ENCODE measurements around the gene TMEM91. TPM values are rescaled to one million over a fixed set of nuclear protein-coding genes. Genes with fewer than 3 reads are reported as not detected.

TMEM91 gene
- total and polyA plus RNA-seq, 2 of the 13 experiments (the other 11 are each of a cell fraction or from before 2014, with no cell fraction given) = 6.3 to 10.3 TPM

GRCh38 chr19:41426952-41427646 is 50.8 kb downstream of the TMEM91 start, which contains the start of gene B3GNT8 (continued):
- TF ChIP-seq JDP2 (CRISPR knock-in tag; IDR thresholded peaks at IDR 0.05; ENCODE audit: borderline replicate concordance) = no peak
- no peak for TF ChIP-seq ZFP1 (CRISPR knock-in tag; IDR thresholded peaks at IDR 0.05)
- TF ChIP-seq NONO (IDR thresholded peaks at IDR 0.05) = no peak
- TF ChIP-seq NONO (CRISPR knock-in tag; conservative IDR thresholded peaks at IDR 0.05) = peak; percentile 69
- TF ChIP-seq PHF5A (CRISPR knock-in tag; IDR thresholded peaks at IDR 0.05; ENCODE audit: low read depth, unreplicated experiment) = no peak
- no peak for TF ChIP-seq ZNF276 (CRISPR knock-in tag; IDR thresholded peaks at IDR 0.05; ENCODE audit: low read depth)
- no peak; the same call in 1 of the 2 replicates for TF ChIP-seq PCBP1 (IDR thresholded peaks at IDR 0.05; ENCODE audit: borderline replicate concordance, low read depth, low read length)
- TF ChIP-seq CTCF (CRISPR knock-in tag; IDR thresholded peaks at IDR 0.05) = no peak
- no peak for TF ChIP-seq CREBL2 (CRISPR knock-in tag; IDR thresholded peaks at IDR 0.05; ENCODE audit: borderline replicate concordance)
- TF ChIP-seq ZNF644 (CRISPR knock-in tag; IDR thresholded peaks at IDR 0.05; ENCODE audit: low read depth) = no peak
- no peak for TF ChIP-seq FOXJ3 (CRISPR knock-in tag; IDR thresholded peaks at IDR 0.05; ENCODE audit: borderline replicate concordance)
- no peak for TF ChIP-seq ZNF543 (CRISPR knock-in tag; IDR thresholded peaks at IDR 0.05)
- TF ChIP-seq ZNF746 (CRISPR knock-in tag; IDR thresholded peaks at IDR 0.05) = peak; percentile 96
- no peak for TF ChIP-seq ZBTB7B (CRISPR knock-in tag; IDR thresholded peaks at IDR 0.05)
- TF ChIP-seq SNRNP70 (IDR thresholded peaks at IDR 0.05; ENCODE audit: low read depth, low read length) = no peak
- no peak for TF ChIP-seq ZNF678 (CRISPR knock-in tag; IDR thresholded peaks at IDR 0.05)
- no peak for TF ChIP-seq CSRNP1 (CRISPR knock-in tag; IDR thresholded peaks at IDR 0.05)
- TF ChIP-seq SRY (CRISPR knock-in tag; IDR thresholded peaks at IDR 0.05) = no peak
- TF ChIP-seq FOXO1 (CRISPR knock-in tag; IDR thresholded peaks at IDR 0.05) = no peak
- TF ChIP-seq KLF6 (CRISPR knock-in tag; IDR thresholded peaks at IDR 0.05) = 0 out of 2 replicates have a peak, but pooled peaks have one; percentile 41
- TF ChIP-seq TBX2 (CRISPR knock-in tag; IDR thresholded peaks at IDR 0.05; ENCODE audit: borderline replicate concordance) = peak; percentile 49
- TF ChIP-seq ZNF367 (CRISPR knock-in tag; IDR thresholded peaks at IDR 0.05; ENCODE audit: borderline replicate concordance) = no peak
- TF ChIP-seq ASH2L (IDR thresholded peaks at IDR 0.05; ENCODE audit: insufficient read length, low read depth, low read length) = no peak
- TF ChIP-seq ZNF264 (CRISPR knock-in tag; IDR thresholded peaks at IDR 0.05) = no peak
- no peak for TF ChIP-seq SSRP1 (CRISPR knock-in tag; IDR thresholded peaks at IDR 0.05)

Data from HepG2 (cell line).